Left hindlimb (tissue), 1 donor: ENCODE results near the gene CTNNA2.

ENCODE experiments used
- DNase-seq: peaks from one replicate; pipeline ENCODE4 v3.0.0-alpha.2; 2018

Gene CTNNA2

GRCh38 chr2:80303006-80303908, 790.4 kb downstream of the CTNNA2 start:
- DNase-seq: peak; percentile 32

- peak; percentile 51 for DNase-seq
Measured at GRCh38 chr2:80303909-80304837, 791.3 kb downstream of the CTNNA2 start, which contains the start of gene LRRTM1. Gene LRRTM1 (minus strand): TSS chr2:80304752. CDS start chr2:80303819, 933 bp downstream.

GRCh38 chr2:80311304-80311703, 798.5 kb downstream of the CTNNA2 start:
- DNase-seq: no peak

- no peak for DNase-seq
Measured at GRCh38 chr2:80312282-80312839, 799.5 kb downstream of the CTNNA2 start.

GRCh38 chr2:80322311-80322920, 809.6 kb downstream of the CTNNA2 start:
- DNase-seq: no peak

- DNase-seq: no peak
Measured at GRCh38 chr2:80322958-80323357, 810.1 kb downstream of the CTNNA2 start.

GRCh38 chr2:80323610-80324009, 810.8 kb downstream of the CTNNA2 start:
- no peak for DNase-seq

GRCh38 chr2:80324525-80324924, 811.7 kb downstream of the CTNNA2 start:
- no peak for DNase-seq

GRCh38 chr2:80326214-80326613, 813.4 kb downstream of the CTNNA2 start:
- no peak for DNase-seq

- no peak for DNase-seq
Measured at GRCh38 chr2:80326861-80327260, 814.0 kb downstream of the CTNNA2 start.

- no peak for DNase-seq
Measured at GRCh38 chr2:80328159-80328571, 815.3 kb downstream of the CTNNA2 start.

- no peak for DNase-seq
Measured at GRCh38 chr2:80329491-80329890, 816.6 kb downstream of the CTNNA2 start.

GRCh38 chr2:80330527-80331450, 817.9 kb downstream of the CTNNA2 start:
- no peak for DNase-seq

GRCh38 chr2:80333886-80334285, 821.0 kb downstream of the CTNNA2 start:
- no peak for DNase-seq

- no peak for DNase-seq
Measured at GRCh38 chr2:80335411-80335810, 822.6 kb downstream of the CTNNA2 start.

GRCh38 chr2:80338794-80339193, 825.9 kb downstream of the CTNNA2 start:
- no peak for DNase-seq

GRCh38 chr2:80340022-80340421, 827.2 kb downstream of the CTNNA2 start:
- DNase-seq: no peak

GRCh38 chr2:80348078-80348477, 835.2 kb downstream of the CTNNA2 start:
- no peak for DNase-seq

GRCh38 chr2:80348953-80349352, 836.1 kb downstream of the CTNNA2 start:
- DNase-seq: no peak

- no peak for DNase-seq
Measured at GRCh38 chr2:80351231-80351630, 838.4 kb downstream of the CTNNA2 start.

- no peak for DNase-seq
Measured at GRCh38 chr2:80354858-80355257, 842.0 kb downstream of the CTNNA2 start.

- no peak for DNase-seq
Measured at GRCh38 chr2:80361904-80362303, 849.1 kb downstream of the CTNNA2 start.
